NCI-H510A (cell line): Measurements from ENCODE around the gene UNC13A.
"Not testable (repeated sequence)": the region's sequence is repeated elsewhere in the genome, so short reads cannot be mapped to it uniquely, and the experiment has no call there.

Source experiments
- DNase-seq: peaks from one replicate; lab custom pipeline; 2025; lab: John Stamatoyannopoulos, UW

UNC13A gene

DNA sequence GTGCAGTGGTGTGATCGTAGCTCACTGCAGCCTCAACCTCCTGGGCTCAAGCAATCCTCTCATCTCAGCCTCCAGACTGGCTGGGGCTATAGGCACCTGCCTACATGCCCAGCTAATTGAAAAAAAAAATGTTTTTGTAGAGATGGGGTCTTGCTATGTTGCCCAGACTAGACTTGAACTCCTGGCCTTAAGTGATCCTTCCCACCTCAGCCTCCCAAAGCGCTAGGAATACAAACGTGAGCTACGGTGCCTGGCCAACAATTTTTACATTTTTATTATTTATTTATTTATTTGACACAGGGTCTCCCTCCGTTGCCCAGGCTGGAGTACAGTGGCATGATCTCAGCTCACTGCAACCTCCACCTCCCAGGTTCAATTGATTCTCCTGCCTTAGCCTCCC is 117.9 kb downstream of the UNC13A start:
- not testable (repeated sequence) for DNase-seq

DNA sequence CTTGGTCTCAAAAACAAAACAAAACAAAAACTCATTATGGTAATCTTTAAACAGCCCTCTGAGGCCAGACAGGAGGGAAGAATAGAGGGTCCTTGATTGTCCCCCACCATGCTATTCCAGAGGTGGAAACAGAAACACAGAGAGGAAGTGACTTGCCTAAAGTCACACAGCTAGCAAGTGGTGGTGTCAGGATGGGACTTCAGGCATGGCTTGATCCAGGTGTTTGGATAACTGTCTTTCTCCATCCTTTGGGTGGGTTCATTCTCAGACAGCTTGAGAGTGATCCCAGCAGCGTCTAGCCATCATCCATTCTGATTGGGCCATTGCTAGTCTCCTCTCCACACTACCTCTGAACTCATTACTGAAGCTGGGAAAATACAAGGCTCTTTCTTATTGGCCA is 120.2 kb downstream of the UNC13A start:
- no peak for DNase-seq

DNA sequence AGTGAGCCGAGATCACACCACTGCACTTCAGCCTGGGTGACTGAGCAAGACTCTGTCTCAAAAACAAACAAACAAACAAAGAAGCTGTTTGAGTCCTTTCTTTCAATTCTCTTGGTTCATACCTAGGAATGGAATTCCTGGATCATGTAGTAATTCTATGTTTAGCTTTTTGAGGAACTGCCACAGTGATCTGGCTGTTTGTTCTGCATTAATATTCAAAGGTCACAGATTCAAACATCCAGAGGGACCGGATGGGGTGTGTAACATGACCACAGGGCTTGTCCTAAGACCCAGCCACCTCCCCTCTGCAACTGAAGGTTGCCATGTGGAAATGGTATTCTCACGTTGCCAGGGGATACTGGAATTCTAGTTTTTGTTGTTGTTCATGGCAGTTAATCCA is 122.5 kb downstream of the UNC13A start:
- DNase-seq: no peak

DNA sequence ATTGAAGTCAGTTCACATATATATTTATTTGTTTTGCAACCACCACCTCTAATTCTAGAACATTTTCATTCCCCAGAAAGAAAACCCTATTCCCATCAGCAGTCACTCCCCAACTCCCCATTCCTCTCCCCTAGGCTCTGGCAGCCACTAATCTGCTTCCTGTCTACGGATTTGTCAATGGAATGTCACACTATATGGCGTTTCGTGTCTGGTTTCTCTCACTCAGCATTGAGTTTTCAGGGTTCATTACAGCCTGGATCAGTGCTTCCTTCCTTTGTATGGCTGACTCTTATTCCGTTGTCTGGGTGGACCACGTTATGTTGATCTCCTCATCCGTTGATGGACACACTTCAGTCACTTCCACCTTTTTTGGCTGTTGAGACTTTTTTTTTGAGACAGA is 123.4 kb downstream of the UNC13A start:
- DNase-seq: no peak

DNA sequence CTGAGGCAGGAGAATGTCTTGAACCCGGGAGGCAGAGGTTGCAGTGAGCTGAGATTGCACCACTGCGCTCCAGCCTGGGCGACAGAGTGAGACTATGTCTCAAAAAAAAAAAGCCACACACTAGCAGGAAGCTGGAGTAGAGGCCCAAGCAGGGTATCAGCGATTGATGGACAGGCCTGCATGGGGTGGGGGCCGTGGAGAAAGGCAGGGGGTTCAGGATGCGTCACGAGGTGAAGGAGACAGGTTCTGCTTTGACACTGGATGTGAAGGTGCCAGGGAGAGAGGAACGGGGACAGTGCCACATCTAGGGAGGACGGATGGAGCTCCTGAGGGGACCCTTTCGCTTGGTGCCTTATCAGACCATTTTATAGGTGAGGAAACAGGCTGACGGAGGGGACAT is 125.6 kb downstream of the UNC13A start:
- no peak for DNase-seq

DNA sequence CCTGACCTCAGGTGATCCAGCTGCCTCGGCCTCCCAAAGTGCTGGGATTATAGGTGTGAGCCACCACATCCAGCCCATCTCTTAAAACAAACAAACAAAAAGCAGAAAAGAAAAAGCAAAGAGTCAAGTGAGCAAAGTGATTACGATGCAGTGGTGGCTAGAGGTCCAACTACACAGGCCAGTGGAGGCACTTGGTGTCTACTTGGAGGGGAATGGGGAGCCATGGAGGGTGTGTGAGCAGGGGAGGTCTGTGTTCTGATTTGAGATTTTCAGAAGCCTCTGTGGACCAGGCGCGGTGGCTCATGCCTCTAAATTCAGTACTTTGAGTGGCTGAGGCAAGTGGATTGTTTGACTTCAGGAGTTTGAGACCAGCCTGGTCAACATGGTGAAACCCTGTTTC is 126.1 kb downstream of the UNC13A start:
- no peak for DNase-seq

DNA sequence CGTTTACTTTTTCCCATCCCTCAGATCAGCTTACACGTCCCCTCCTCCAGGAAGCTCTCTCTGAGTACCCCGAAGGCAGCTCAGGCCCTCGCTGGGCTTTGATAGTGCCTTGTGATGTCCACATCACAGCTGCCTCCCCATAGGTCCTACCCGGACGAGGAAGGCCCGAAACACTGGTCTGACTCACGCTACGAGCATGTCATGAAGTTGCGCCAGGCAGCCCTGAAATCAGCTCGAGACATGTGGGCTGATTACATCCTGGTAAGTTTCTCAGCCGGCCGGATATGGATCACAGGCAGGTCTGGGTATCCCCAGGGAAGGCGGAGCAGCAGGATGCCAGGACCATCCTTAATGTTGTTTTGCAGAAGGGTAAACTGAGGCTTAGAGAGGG is 128.0 kb downstream of the UNC13A start:
- DNase-seq: no peak

DNA sequence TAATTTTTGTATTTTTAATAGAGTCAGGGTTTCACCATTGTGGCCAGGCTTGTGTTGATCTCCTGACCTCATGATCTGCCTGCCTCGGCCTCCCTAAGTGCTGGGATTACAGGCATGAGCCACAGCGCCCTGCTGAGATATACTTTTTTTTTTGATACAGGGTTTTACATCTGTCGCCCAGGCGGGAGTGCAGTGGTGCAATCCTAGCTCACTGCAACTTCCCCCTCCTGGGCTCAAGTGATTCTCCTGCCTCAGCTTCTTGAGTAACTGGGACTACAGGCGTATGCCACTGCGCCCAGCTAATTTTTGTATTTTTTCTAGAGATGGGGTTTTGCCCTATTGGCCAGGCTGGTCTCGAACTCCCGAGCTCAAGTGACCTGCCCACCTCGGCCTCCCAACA is 130.7 kb downstream of the UNC13A start:
- DNase-seq: no peak

DNA sequence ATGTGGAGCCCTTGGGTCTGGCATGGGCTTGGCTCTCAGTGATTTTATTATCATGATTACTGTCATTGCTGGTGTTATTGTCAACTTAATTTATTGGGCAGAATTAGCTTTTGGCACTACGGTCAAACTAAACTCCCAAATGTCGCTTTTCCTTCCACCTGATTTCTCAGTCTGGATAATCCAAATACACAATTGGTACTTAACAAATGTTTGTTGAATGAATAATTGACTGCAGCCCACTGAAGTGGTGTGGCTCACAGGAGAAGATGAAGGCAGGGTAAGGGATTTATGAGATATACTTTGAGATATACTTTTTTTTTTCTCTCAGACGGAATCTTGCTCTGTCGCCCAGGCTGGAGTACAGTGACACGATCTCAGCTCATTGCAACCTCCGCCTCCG is 131.2 kb downstream of the UNC13A start:
- no peak for DNase-seq

DNA sequence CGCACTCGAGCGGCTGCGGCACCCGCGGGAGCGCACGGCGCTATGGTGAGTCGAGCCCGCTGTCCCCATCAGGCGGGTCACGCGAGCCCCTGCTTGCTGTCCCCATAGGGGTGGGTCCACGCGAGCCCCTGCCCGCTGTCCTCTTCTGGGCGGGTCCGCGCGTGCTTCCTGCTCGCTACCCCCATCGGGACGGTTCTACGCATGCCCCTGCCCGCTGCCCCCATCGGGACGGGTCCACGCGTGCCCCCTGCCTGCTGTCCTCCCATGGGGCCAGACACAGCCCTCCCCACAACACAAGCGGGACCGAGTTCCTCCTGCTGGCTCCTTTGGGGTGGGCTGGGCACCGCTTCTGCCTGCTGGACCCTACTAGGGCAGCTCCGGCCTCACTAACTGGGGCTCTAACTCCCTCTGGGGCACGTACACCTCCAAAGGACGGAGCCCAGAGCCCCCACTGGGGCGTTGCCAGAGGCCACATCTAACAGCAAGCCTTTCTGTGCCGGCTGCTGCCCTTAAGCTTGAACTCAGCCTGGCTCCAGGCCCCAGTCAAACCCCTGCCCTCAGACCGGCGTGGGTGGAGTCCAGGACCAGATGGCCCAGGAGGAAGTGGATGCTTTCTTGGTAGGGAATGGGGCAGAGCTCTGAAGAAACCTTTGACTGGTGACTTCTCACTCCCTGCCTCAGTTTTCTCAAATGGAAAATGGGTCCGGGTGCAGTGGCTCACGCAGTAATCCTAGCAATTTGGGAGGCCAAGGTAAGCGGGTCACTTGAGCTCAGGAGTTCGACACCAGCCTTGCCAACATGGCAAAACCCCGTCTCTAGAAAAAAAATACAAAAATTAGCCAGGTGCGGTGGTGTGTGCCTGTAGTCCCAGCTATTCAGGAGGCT is 132.0 kb downstream of the UNC13A start:
- no peak for DNase-seq

DNA sequence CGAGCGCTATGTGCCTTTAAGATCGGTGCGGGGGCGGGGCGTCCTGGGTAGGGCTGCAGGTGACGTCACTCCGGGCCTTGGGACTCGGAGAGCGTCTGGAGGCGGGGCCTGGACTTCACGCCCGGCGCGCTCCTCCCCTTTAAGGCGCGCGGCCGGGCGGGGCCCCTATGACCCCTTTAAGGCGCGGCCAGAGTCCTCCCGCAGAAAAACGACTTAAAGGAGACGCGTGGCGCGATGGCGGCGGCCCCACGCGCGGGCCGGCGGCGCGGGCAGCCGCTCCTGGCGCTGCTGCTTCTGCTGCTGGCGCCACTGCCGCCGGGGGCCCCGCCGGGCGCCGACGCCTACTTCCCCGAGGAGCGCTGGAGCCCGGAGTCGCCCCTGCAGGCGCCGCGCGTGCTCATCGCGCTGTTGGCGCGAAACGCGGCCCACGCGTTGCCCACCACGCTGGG is 132.7 kb downstream of the UNC13A start, which contains the start of gene COLGALT1:
Gene COLGALT1, plus strand, starts transcription at position 170 of the 449 bp plus-strand sequence. Its CDS starts 65 bp downstream, at position 235.
- DNase-seq: peak; percentile 97

DNA sequence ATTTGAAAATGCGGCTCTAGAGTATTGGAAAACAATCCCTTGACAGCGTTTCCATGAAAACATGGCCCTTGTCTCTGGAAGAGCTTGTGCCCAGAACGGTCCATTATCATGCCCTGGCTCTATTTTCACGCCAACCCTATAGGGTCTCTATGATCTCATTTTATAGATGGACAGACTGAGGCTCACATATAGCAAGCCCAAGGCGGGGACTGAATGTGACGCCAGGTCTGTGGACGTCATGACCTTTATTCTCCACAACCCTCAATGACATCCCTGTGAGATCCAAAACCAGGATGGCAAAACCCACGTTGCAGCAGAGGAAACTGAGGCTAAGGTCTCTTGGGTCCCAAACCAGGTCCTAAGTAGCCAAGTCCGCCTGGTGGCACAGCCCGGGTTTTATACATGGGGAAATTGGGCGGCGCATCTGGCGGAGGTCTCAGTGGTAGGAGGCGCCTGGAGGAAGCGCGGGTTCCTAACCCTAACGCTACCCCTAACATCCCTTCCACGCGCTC is 133.1 kb downstream of the UNC13A start:
- no peak for DNase-seq

DNA sequence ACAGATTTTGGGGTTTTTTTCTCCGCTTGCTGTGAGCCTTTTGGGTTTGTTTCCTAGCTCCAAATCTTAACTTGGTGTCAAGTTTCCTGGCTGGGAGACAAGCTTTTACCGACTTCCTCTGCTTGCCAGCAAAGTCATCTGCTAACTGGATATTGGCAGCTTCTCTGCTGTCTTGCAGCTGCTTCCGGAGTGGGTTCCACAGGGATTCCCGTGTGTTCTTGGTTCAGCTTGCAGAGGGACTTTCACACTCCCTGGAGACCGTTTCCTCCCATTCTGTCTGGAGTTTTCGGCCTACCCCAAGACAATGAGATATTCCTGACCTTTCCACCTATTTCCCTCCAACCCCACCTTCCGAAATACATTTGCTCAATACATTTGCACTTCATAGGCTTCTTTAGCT is 134.9 kb downstream of the UNC13A start:
- DNase-seq: no peak

DNA sequence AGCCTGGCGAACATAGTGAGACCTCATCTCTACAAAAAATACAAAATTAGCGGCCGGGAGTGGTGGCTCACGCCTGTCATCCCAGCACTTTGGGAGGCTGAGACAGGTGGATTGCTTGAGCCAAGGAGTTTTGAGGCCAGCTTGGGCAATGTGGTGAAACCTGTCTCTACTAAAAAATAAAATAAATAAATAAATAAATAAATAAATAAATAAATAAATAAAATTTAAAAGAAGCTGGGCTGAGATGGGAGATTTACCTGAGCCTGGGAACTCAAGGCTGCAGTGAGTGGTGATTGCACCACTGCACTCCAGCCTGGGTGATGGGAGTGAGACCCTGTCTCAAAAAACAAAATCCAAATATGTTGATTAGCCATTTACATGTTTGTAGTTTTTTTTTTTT is 135.4 kb downstream of the UNC13A start:
- not testable (repeated sequence) for DNase-seq
